ENCODE data around the gene ATP8B1. TPM values are rescaled to one million over a fixed set of nuclear protein-coding genes. Genes with fewer than 3 reads are reported as not detected.

ATP8B1 gene
- total RNA-seq, 1 donor, result 46.7 TPM

DNA sequence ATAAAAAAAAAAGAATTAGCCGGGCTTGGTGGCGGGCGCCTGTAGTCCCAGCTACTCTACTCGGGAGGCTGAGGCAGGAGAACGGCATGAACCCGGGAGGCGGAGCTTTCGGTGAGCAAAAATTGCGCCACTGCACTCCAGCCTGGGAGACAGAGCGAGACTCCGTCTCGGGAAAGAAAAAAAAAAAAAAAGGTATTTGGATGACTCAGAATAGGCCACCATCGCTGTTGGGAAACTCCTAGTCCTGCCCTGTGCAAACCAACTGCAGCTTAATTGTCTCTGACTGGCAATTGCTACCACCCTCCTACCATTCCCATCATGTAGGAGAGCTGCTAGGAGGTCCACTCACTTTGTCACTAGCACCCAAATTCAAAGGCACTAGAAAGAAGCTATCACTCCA, 43.5 kb downstream of the ATP8B1 start:
- peak overlapping the region; percentile 36 for H3K27ac ChIP-seq (ENCODE audit: low read depth, low read length)
- H2AFZ ChIP-seq (ENCODE audit: low read length), result no peak overlapping the region
- TF ChIP-seq, protein P1, sequence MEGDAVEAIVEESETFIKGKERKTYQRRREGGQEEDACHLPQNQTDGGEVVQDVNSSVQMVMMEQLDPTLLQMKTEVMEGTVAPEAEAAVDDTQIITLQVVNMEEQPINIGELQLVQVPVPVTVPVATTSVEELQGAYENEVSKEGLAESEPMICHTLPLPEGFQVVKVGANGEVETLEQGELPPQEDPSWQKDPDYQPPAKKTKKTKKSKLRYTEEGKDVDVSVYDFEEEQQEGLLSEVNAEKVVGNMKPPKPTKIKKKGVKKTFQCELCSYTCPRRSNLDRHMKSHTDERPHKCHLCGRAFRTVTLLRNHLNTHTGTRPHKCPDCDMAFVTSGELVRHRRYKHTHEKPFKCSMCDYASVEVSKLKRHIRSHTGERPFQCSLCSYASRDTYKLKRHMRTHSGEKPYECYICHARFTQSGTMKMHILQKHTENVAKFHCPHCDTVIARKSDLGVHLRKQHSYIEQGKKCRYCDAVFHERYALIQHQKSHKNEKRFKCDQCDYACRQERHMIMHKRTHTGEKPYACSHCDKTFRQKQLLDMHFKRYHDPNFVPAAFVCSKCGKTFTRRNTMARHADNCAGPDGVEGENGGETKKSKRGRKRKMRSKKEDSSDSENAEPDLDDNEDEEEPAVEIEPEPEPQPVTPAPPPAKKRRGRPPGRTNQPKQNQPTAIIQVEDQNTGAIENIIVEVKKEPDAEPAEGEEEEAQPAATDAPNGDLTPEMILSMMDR (IDR thresholded peaks at IDR 0.05; ENCODE audit: extremely low read depth, low read depth, low read length), result no peak
- H3K4me2 ChIP-seq (ENCODE audit: insufficient read depth, low read length), result no peak overlapping the region
- H3K79me2 ChIP-seq (ENCODE audit: insufficient read depth, low read length), result peaks cover 86% of the 10 kb centered on the region
- peaks cover 19% of the 10 kb centered on the region for H4K20me1 ChIP-seq (ENCODE audit: insufficient read depth, low read length)
- H3K27me3 ChIP-seq (ENCODE audit: insufficient read depth, low read length), result no peaks in the 10 kb centered on the region
- peaks cover 33% of the 10 kb centered on the region for H3K36me3 ChIP-seq (ENCODE audit: insufficient read depth, low read length)
- no peaks in the 10 kb centered on the region for H3K9me3 ChIP-seq (ENCODE audit: low read depth, low read length)
- peaks cover 7% of the 10 kb centered on the region for H3K4me1 ChIP-seq (ENCODE audit: insufficient read depth, low read length)
- H3K4me3 ChIP-seq (ENCODE audit: insufficient read depth, low read length), result no peak overlapping the region
- DNase-seq (ENCODE audit: insufficient read length, low spot score, missing footprints), result peak; percentile 37

DNA sequence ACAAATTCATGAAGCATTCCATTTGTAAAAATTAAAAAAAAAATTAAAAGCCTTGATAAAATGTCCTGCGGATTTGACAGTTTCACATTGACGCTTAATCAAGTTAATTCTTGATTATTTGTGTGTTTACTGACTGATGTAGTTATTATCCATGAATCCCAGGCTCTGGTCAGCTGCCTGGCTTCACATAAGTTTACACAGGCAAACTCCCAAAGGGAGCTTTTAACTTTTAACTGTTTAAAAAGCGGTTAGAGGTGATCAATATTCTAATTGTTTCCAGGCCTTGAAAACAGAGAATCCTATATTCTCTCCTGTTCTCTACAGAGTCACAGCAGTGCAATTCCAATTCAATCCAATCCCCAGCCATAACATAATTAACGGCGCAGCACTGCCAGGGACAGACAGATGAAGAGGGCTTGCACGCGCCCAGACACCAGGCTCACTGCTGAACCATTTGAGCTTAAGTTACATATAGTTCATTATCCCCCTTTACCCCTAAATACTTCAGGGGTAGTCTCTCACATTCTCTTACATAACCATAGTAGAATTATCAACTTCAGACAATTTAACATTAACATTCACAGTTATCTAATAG, 47.5 kb downstream of the ATP8B1 start:
- H2AFZ ChIP-seq (ENCODE audit: low read length), result no peak overlapping the region
- peaks cover 35% of the 10 kb centered on the region for H3K36me3 ChIP-seq (ENCODE audit: insufficient read depth, low read length)
- H3K27ac ChIP-seq (ENCODE audit: low read depth, low read length), result no peak overlapping the region
- DNase-seq (ENCODE audit: insufficient read length, low spot score, missing footprints), result no peak
- H3K4me1 ChIP-seq (ENCODE audit: insufficient read depth, low read length), result peaks cover 16% of the 10 kb centered on the region
- H4K20me1 ChIP-seq (ENCODE audit: insufficient read depth, low read length), result peaks cover 20% of the 10 kb centered on the region
- TF ChIP-seq, protein P1 (IDR thresholded peaks at IDR 0.05; ENCODE audit: extremely low read depth, low read depth, low read length), result no peak
- H3K4me2 ChIP-seq (ENCODE audit: insufficient read depth, low read length), result no peak overlapping the region
- H3K4me3 ChIP-seq (ENCODE audit: insufficient read depth, low read length), result no peak overlapping the region
- H3K27me3 ChIP-seq (ENCODE audit: insufficient read depth, low read length), result no peaks in the 10 kb centered on the region
- peaks cover 92% of the 10 kb centered on the region for H3K79me2 ChIP-seq (ENCODE audit: insufficient read depth, low read length)
- no peaks in the 10 kb centered on the region for H3K9me3 ChIP-seq (ENCODE audit: low read depth, low read length)

GRCh38 chr18:57754577-57755338, 48.4 kb downstream of the ATP8B1 start:
- peaks cover 17% of the 10 kb centered on the region for H4K20me1 ChIP-seq (ENCODE audit: insufficient read depth, low read length)
- no peak overlapping the region for H2AFZ ChIP-seq (ENCODE audit: low read length)
- peaks cover 92% of the 10 kb centered on the region for H3K79me2 ChIP-seq (ENCODE audit: insufficient read depth, low read length)
- H3K27ac ChIP-seq (ENCODE audit: low read depth, low read length), result peak overlapping the region; percentile 39
- no peaks in the 10 kb centered on the region for H3K27me3 ChIP-seq (ENCODE audit: insufficient read depth, low read length)
- peaks cover 34% of the 10 kb centered on the region for H3K36me3 ChIP-seq (ENCODE audit: insufficient read depth, low read length)
- no peak overlapping the region for H3K4me3 ChIP-seq (ENCODE audit: insufficient read depth, low read length)
- no peak for DNase-seq (ENCODE audit: insufficient read length, low spot score, missing footprints)
- H3K4me2 ChIP-seq (ENCODE audit: insufficient read depth, low read length), result no peak overlapping the region
- H3K9me3 ChIP-seq (ENCODE audit: low read depth, low read length), result no peaks in the 10 kb centered on the region
- peaks cover 18% of the 10 kb centered on the region for H3K4me1 ChIP-seq (ENCODE audit: insufficient read depth, low read length)
- TF ChIP-seq, protein P1 (IDR thresholded peaks at IDR 0.05; ENCODE audit: extremely low read depth, low read depth, low read length), result no peak

GRCh38 chr18:57753063-57753462, 50.1 kb downstream of the ATP8B1 start:
- no peak overlapping the region for H3K4me2 ChIP-seq (ENCODE audit: insufficient read depth, low read length)
- H3K27ac ChIP-seq (ENCODE audit: low read depth, low read length), result peak overlapping the region; percentile 0
- H3K4me3 ChIP-seq (ENCODE audit: insufficient read depth, low read length), result no peak overlapping the region
- no peaks in the 10 kb centered on the region for H3K27me3 ChIP-seq (ENCODE audit: insufficient read depth, low read length)
- H3K36me3 ChIP-seq (ENCODE audit: insufficient read depth, low read length), result peaks cover 29% of the 10 kb centered on the region
- H4K20me1 ChIP-seq (ENCODE audit: insufficient read depth, low read length), result peaks cover 23% of the 10 kb centered on the region
- H3K79me2 ChIP-seq (ENCODE audit: insufficient read depth, low read length), result peaks cover 94% of the 10 kb centered on the region
- no peak overlapping the region for H2AFZ ChIP-seq (ENCODE audit: low read length)
- no peaks in the 10 kb centered on the region for H3K9me3 ChIP-seq (ENCODE audit: low read depth, low read length)
- TF ChIP-seq, protein P1 (IDR thresholded peaks at IDR 0.05; ENCODE audit: extremely low read depth, low read depth, low read length), result no peak
- peaks cover 35% of the 10 kb centered on the region for H3K4me1 ChIP-seq (ENCODE audit: insufficient read depth, low read length)
- no peak for DNase-seq (ENCODE audit: insufficient read length, low spot score, missing footprints)
